ENCODE measurements around the gene PUSL1.
"Not testable (repeated sequence)": the region's sequence is repeated elsewhere in the genome, so short reads cannot be mapped to it uniquely, and the experiment has no call there.

Gene PUSL1

GRCh38 chr1:1306070-1306660, 2.2 kb upstream of the PUSL1 start:
- DNase-seq = no peak
- in situ Hi-C loops (cut with MboI; ENCODE audit: low pct_unique_long_range_greater_than_20kb, low sequenced_read_pairs) = no loop called here

- in situ Hi-C loops (cut with MboI; ENCODE audit: low pct_unique_long_range_greater_than_20kb, low sequenced_read_pairs) = no loop called here
- DNase-seq = no peak
Observed at GRCh38 chr1:1306661-1307260, 1.6 kb upstream of the PUSL1 start.

- DNase-seq = no peak
- in situ Hi-C loops (cut with MboI; ENCODE audit: low pct_unique_long_range_greater_than_20kb, low sequenced_read_pairs) = no loop called here
Observed at GRCh38 chr1:1307261-1307922, 1.0 kb upstream of the PUSL1 start.

- no peak for DNase-seq
- in situ Hi-C loops (cut with MboI; ENCODE audit: low pct_unique_long_range_greater_than_20kb, low sequenced_read_pairs) = no loop called here
Observed at GRCh38 chr1:1308756-1309250, 406 bp downstream of the PUSL1 start.

GRCh38 chr1:1309251-1310108, 1.1 kb downstream of the PUSL1 start:
- no peak for DNase-seq
- in situ Hi-C loops (cut with MboI; ENCODE audit: low pct_unique_long_range_greater_than_20kb, low sequenced_read_pairs) = no loop called here

GRCh38 chr1:1310109-1310385, 1.6 kb downstream of the PUSL1 start:
- in situ Hi-C loops (cut with MboI; ENCODE audit: low pct_unique_long_range_greater_than_20kb, low sequenced_read_pairs) = no loop called here
- DNase-seq = no peak

GRCh38 chr1:1310476-1311053, 2.2 kb downstream of the PUSL1 start:
- in situ Hi-C loops (cut with MboI; ENCODE audit: low pct_unique_long_range_greater_than_20kb, low sequenced_read_pairs) = no loop called here
- no peak for DNase-seq

- in situ Hi-C loops (cut with MboI; ENCODE audit: low pct_unique_long_range_greater_than_20kb, low sequenced_read_pairs) = no loop called here
Observed at GRCh38 chr1:1311107-1312104, 3.0 kb downstream of the PUSL1 start.

GRCh38 chr1:1312450-1313314, 4.3 kb downstream of the PUSL1 start:
- DNase-seq = no peak
- in situ Hi-C loops (cut with MboI; ENCODE audit: low pct_unique_long_range_greater_than_20kb, low sequenced_read_pairs) = no loop called here

More at GRCh38 chr1:1311107-1312104, 3.0 kb downstream of the PUSL1 start:
- no peak for DNase-seq

- no peak for DNase-seq
- in situ Hi-C loops (cut with MboI; ENCODE audit: low pct_unique_long_range_greater_than_20kb, low sequenced_read_pairs) = no loop called here
Observed at GRCh38 chr1:1313500-1314236, 5.3 kb downstream of the PUSL1 start.

- no peak for DNase-seq
- in situ Hi-C loops (cut with MboI; ENCODE audit: low pct_unique_long_range_greater_than_20kb, low sequenced_read_pairs) = no loop called here
Observed at GRCh38 chr1:1314237-1314586, 5.8 kb downstream of the PUSL1 start.

- DNase-seq = no peak
- in situ Hi-C loops (cut with MboI; ENCODE audit: low pct_unique_long_range_greater_than_20kb, low sequenced_read_pairs) = no loop called here
Observed at GRCh38 chr1:1314678-1315335, 6.4 kb downstream of the PUSL1 start.

GRCh38 chr1:1315435-1315954, 7.1 kb downstream of the PUSL1 start:
- no peak for DNase-seq
- in situ Hi-C loops (cut with MboI; ENCODE audit: low pct_unique_long_range_greater_than_20kb, low sequenced_read_pairs) = no loop called here

- in situ Hi-C loops (cut with MboI; ENCODE audit: low pct_unique_long_range_greater_than_20kb, low sequenced_read_pairs); DNase-seq: not testable (repeated sequence)
Observed at GRCh38 chr1:1316199-1316598, 7.8 kb downstream of the PUSL1 start.

GRCh38 chr1:1317420-1317819, 9.0 kb downstream of the PUSL1 start:
- in situ Hi-C loops (cut with MboI; ENCODE audit: low pct_unique_long_range_greater_than_20kb, low sequenced_read_pairs) = no loop called here
- DNase-seq = no peak

GRCh38 chr1:1318131-1318652, 9.8 kb downstream of the PUSL1 start:
- DNase-seq = peak; percentile 23
- in situ Hi-C loops (cut with MboI; ENCODE audit: low pct_unique_long_range_greater_than_20kb, low sequenced_read_pairs) = no loop called here
